HG02610 (cell line): ENCODE results near the gene RPA4.
"Not testable (repeated sequence)": the region's sequence is repeated elsewhere in the genome, so short reads cannot be mapped to it uniquely, and the experiment has no call there.

Experiments used
- ATAC-seq: cut with Tn5 transposase; IDR thresholded peaks from one replicate; pipeline ENCODE4 v1.9.1; 2021; ENCODE audit warnings: mild to moderate bottlenecking, moderate library complexity; ENCODE audit not compliant: unreplicated experiment

Gene RPA4, protein sequence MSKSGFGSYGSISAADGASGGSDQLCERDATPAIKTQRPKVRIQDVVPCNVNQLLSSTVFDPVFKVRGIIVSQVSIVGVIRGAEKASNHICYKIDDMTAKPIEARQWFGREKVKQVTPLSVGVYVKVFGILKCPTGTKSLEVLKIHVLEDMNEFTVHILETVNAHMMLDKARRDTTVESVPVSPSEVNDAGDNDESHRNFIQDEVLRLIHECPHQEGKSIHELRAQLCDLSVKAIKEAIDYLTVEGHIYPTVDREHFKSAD

DNA sequence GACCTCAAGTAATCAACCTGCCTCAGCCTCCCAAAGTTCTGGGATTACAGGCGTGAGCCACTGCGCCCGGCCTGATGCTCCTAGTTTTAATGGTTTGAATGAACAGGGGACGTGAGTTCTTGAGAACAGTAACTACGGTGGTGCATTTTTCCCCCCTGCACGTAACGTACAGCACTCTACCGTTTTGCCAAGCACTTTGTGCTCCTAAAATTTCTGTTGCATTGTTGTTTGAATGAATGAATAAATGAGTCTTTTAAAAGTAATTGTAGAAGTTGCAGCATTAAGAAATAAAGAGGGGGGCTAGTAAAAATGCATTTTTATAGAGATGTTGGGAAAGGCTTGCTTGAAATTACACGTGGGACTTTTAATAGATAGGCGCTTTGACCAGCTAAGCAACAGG lies at the start of gene RPA4:
TSS of gene RPA4 (plus strand) at position 301 of the 400 bp plus-strand sequence. CDS start 403 bp downstream, outside the sequence.
- no peak for ATAC-seq

DNA sequence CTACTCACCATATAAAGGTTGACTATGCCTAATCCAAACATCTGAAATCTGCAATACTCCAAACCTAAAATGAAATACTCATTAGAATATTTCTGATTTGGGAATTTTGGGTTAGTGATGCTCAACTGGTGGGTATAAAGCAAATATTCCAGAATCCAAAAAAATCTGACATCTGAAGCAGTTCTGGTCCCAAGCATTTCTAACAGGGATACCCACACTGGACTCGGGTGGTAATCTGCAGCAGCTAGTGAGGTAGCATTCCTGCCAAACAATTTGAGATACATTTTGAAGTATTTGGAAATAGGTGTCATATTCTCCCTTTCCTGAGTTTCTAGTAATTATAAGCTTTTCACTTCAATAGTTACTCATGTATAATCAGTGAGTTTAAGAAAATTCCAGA lies 49.6 kb upstream of the RPA4 start:
- no peak for ATAC-seq

DNA sequence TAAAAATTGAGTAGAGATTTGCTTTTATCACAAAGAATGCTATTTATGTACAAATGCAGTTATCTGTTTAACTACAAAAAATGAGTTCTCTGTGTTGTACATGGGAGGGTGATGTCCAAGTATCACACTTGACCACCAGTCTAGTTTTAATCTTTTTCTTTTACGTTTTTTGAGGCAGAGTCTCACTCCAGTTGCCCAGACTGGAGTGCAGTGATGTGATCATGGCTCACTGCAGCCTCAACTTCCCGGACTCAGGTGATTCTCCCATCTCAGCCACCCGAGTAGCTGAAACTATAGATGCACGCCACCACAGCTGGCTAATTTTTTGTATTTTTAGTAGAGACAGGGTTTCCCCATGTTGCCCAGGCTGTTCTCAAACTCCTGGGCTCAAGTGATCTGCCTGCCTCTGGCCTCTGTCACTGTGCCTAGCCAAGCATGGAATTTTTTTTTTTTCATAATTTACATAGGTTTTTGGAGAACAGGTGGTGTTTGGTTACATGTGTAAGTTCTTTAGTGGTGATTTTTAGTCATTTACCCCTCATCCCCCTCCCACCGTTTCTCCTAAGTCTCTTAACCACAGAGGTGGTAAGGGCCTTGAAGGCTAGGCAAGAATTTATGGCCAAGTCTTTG lies 47.9 kb upstream of the RPA4 start:
- peak; percentile 86 for ATAC-seq

DNA sequence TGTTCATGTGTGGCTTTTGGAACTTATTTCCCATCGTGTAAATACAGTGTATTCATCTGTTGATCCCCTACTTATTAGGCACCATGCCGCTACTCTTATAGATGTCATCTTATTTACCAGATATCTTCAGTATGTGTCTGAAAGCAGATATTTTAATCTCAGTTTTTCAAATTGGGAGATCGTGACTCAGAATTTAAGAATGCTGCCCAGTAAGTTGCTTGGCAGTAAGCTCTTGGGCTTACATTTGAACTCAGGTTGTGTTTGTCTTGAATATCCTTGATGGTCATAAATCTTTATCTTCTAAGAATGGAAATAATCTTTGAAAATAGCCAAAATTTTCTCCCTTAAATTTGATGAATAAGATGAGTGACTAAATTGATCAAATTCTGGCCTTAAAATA lies 45.9 kb upstream of the RPA4 start:
- ATAC-seq = no peak

DNA sequence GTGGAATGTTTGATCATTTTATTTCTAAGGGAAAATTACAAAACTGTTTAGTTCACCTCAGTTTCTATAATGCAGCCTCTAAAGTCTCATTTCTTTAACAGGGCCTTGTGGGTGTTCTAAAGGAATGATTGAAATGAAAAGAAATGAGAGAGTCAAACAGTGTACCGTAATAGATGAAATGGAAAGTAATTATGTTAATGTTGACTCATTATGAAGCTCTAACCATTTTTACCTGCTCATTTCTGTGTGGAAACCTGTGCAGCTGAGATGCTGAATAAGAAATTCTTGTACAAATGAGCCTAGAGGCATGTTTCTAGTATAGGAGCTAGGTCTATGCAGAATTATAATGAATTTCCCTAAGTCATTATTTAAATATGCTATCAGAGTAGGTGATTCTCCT lies 45.2 kb upstream of the RPA4 start:
- ATAC-seq = peak; percentile 35

DNA sequence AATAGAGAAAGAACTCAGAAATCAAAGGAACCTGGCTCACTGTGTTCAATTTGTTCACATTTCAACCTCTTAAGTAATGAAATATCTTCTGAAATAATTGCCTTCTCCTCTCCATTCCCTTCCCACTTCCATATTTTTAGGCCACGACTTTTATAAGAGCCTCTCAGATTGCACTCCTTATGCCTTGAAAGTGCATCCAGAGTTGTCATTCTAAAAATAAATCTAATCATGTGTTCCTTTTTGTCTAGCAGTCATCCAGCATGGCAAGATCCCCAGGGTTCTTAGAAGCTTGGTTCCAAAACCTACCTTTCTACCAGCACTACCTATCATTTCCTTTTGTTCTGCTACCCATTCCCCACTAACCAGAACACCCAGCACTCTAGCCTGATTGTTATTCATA lies 42.4 kb upstream of the RPA4 start:
- no peak for ATAC-seq

DNA sequence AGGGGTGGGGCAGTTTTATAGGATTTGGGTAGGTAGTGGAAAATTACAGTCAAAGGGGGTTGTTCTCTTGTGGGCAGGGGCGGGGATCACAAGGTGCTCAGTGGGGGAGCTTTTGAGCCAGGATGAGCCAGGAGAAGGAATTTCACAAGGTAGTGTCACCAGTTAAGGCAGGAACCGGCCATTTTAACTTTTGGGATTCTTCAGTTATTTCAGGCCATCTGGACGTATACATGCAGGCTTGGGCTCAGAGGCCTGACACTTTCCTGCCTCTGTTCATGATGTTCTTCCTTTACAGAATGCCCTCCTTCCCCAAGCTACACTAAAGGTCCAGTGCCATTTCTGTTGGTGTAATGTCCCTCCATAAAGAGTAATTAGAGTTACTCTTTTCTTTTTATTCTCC lies 41.8 kb upstream of the RPA4 start:
- ATAC-seq = not testable (repeated sequence)

DNA sequence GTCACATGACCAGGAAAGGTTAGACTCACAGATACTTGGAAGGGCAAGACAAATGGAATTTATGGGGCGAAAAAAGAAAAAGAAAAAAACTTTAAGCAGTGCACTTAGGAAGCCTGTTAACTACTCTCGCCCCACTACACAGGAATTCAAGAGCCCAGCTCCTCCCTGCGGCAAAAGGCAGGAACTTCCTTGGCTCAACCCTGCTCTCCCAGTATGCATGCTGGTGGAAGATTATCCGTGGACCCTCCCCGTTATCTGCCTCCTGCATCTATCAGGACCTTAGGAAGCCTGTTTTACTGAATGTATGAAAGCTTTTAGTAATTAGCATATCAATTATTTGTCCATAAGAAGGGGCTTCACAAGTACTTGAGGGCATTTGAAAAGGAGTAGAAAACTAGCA lies 40.1 kb upstream of the RPA4 start:
- ATAC-seq = no peak

DNA sequence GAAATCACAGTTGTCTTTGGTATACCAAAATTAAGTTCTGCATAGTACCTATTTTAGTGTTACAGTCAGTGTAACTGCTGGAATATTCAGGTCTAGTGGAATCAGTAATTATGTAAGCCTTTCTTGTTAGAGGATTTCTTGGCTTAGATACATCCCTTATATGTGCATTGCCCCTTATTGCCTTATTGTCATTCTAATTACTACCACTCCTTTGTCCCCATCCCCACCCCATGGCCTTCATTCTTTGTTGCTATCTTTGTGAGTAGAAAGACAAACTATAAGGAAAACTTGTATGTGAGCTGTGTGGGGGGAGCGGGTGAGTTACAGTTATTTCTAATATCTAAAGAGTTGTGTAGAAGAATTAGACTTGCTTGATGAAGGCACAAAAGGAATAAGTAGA lies 36.9 kb upstream of the RPA4 start:
- ATAC-seq = no peak

DNA sequence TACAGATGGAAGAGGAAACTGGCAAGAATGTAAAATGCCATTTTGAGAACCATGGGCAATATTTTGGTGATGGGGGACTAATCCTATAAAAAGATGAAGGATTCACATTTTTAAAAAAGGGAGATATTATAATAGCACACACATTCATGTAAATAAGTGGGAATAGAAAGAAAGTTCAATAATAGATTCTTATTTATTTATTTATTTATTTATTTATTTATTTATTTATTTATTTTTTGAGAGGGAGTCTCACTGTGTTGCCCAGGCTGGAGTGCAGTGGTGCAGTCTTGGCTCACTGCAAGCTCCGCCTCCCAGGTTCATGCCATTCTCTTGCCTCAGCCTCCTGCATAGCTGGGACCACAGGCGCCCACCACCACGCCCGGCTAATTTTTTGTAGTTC lies 24.3 kb upstream of the RPA4 start:
- not testable (repeated sequence) for ATAC-seq

DNA sequence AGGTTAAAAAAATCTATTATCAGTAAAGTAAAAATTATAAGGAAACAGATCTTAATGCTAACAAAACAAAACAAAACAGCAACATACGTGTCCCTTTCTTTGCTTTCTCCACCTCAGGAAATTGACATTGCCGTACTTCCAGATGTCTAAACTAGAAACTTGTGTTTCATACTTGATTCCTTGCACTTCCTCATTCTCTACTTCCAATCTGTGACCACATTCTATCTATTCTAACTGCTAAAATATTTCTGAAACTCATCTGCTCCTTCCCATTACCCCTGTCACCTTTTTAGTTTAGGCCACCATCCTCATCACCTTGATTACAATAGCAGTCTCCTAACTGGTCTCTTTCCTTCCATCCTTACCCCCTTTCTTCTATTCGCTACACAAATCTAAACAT lies 22.5 kb upstream of the RPA4 start:
- peak; percentile 68 for ATAC-seq

DNA sequence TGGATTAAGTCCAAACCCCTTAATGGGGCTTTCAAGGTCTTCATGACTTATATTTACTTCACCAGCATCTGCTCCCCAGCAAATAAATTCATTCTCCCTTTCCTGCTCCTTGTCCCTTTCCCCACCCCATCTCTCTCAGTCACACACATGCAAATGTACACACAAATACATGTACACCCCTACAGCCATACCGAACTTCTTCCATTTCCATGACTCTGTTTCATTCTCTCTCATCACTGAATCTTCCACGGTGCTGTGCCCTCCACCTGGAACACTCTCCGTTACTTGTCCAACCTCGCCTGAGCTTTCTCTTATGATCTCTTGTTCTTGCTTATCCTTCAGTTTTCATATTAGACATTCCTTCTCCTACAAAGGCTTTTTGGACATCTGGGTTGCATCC lies 22.0 kb upstream of the RPA4 start:
- peak; percentile 50 for ATAC-seq

DNA sequence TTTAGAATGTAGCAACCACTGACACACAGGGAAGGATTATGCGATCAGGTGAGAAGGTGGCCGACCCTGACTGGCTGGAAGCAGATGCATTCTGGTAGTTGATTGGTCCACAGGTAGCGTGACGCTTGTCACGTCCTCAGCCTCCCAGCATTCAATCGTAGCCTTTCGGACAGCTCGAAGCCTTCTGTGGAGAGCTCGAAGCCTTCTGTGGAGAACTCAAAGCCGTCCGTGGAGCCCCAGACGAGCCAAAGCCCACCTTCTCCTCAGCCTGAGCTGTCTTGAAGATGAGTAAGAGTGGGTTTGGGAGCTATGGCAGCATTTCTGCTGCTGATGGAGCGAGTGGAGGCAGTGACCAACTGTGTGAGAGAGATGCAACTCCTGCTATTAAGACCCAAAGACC lies 319 bp downstream of the RPA4 start:
- no peak for ATAC-seq

DNA sequence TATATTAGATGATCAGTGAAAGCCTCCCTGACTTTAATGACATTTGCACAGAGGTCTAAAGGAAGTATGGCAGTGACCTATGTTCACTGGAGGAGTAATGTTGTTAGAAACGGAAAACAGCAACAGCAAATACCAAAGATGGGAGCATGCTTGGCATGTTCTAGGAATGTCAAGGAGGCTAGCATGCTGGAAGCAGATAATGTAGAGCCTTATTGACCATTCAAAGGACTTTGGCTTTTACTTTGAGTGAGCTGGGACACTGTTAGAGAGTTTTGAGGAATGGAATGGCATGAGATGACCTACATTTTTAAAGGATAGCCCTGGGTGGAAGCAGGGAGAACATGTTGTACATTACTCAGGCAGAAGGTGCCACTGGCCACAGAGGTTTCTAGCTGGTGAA lies 6.0 kb downstream of the RPA4 start:
- no peak for ATAC-seq

DNA sequence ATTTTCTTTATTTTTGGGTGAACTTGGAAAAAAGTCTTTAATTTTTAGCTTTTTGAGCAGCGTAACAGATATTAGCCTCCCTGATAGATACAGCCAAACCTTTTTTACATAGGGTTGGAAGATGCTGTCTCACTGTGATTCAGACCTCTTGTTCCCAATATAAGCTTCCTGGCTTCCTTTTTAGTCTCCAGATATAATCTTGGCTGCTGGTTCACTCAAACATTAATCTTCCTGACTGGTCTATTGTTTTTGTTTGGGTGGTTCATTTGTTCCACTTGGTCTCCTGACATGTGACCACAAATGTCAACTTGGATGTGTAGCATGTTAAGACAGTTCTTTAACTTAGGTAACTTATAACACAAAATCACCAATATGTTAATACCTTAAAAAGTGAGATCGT lies 23.0 kb downstream of the RPA4 start:
- no peak for ATAC-seq

DNA sequence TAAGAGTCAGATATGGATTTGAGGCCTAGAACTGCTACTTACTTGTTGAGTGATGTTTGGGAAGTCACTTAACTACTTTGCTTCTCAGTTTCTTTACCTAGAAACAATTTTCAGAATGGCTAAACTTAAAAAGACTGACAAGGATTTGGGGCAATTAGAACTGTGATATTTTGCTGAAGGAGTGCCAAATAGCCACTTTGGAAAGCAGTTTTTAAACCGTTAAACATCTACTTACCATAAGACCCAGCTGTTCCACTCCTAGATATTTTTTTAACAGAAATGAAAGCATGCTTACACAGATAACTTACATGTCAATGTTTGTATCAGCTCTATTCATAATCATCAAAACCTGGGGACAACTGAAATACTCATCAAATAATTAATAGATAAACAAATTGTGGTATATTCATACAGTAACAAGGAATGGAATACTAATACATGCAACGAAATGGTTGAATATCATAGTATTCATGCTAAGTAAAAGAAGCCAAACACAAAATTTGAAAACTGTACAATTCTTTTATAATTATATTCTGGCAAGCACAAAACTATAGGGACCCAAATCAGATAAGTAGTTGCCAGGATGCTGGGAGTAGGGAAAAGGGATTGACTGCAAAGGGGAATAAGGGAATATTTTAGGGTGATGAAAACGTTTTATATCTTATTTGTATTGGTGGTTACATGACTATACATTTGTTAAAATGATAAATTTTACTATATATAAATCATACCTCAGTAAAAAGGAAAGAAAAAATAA lies 24.0 kb downstream of the RPA4 start:
- ATAC-seq = no peak

DNA sequence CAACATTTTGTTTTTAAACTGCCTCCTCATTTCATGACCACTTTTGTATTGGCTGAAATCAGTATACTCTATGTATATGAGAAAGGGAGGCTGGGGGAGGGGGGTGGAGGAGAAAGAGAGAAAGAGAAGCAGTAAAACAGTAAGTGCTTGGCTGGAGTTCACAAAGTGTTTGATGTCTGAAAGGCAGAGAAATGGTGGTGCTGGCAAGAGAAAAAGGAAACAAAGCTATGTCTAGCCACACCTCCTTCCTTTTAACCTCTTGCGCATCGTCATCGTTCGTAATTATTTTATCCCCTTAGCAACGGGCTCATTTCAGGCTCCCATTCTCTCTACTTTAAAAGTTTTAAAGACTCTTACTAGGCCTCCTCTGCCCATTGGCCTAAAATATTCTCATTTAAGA lies 25.6 kb downstream of the RPA4 start:
- no peak for ATAC-seq

DNA sequence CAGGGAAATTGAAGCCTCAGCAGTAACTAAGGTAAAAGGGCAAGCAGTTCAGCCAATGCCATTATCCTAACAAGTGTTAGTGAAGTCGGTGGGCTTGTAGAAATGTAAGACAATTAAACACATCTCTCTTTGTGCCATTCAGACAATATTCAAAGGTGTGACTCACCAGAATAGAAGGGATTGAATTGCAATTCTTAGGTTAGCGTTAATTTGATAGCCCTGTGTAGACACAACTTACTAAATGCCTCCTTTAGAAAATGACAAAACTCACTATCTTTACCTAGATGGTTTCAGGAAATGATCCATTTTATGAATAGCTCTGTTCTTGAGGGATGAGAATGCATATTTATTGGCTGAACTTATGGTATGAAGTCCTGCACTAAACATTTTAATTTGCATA lies 35.2 kb downstream of the RPA4 start:
- ATAC-seq = no peak

DNA sequence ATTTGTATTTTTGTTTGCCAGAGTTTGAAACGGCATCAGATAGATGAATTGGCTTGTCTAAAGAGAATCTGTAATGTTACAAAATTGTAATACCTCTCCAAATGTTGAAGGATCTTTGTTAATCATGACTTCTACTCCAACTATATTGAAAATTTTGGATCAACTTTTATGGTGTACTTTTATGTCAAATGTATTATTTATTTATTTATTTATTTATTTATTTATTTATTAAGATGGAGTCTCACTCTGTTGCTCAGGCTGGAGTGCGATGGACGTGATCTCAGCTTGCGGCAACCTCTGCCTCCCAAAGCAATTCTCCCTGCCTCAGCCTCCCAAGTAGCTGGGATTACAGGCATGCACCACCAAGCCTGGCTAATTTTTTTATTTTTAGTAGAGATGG lies 36.0 kb downstream of the RPA4 start:
- ATAC-seq = no peak

DNA sequence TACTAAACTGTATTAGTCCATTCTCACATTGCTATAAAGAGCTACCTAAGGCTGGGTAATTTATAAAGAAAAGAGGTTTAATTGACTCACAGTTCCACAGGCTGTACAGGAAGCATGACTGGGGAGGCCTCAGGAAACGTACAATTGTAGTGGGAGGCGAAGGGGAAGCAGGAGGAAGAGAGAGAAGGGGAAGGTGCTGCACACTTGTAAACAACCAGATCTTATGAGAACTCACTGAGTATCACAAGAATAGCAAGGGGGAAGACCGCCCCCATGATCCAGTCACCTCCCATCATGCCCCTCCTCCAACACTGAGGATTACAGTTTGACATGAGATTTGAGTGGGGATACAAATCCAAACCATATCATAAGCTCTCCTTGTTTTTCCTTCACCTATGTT lies 40.9 kb downstream of the RPA4 start:
- ATAC-seq = no peak

DNA sequence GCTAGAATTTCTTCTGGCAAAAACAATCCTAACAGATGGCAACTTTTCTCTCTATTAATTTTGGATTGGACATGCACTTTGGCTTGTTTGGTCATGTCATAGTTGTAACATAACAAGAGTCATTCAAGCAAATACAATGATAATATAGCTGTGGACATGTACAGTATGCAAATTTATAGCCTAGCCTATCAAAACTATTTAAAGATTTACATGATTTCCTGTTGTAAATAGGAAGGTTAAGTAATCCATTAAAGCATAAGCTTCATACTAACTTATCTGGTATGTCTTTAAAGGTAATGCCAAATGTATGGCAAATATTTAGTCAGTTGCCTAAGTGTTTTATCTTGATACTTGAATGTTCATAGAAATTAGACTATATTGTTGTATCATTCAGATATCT lies 45.3 kb downstream of the RPA4 start:
- no peak for ATAC-seq
